Activated CD4-positive, alpha-beta T cell treated with anti-CD3 and anti-CD28 coated beads, Interleukin-2, amount 50 U/mL, for 24 hours (primary cell): ENCODE results near the gene RABGGTA.
A peak's percentile ranks its signal among the peaks of the same experiment; 100 is the strongest.
"Not testable (repeated sequence)": the region's sequence is repeated elsewhere in the genome, so short reads cannot be mapped to it uniquely, and the experiment has no call there.

Experiments used
- DNase-seq, 2 donors: peaks; one replicate each; pipeline ENCODE4 v3.0.0-alpha.2; 2020; ENCODE audit warnings: low read depth in 1 of 2, low spot score in 1 of 2

RABGGTA gene

GRCh38 chr14:24261256-24261968, 10.0 kb downstream of the RABGGTA start:
- no peak for DNase-seq

DNA sequence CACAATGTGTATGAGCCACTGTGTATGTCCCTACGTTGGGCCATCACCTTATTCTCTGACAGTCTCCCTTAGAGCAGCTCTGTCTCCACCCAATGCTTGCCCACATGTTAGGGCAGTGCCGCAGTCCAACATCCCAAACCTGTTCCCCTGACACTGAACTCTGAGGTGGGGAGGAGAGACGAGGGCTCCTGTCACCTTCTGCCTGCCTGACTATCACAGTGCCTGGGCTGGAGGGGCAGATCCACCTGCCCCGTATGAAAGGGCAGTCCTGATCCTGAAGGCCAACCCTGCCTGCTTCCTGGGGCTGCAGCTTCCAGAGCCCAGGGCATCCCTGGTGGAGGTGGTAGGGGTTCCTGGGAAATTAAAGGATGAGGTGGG, 10.6 kb downstream of the RABGGTA start:
- no peak for DNase-seq

- no peak for DNase-seq
Observed at GRCh38 chr14:24260026-24260779, 11.2 kb downstream of the RABGGTA start.

GRCh38 chr14:24259282-24260025, 11.9 kb downstream of the RABGGTA start:
- no peak for DNase-seq

GRCh38 chr14:24258548-24259265, 12.7 kb downstream of the RABGGTA start:
- DNase-seq: no peak

DNA sequence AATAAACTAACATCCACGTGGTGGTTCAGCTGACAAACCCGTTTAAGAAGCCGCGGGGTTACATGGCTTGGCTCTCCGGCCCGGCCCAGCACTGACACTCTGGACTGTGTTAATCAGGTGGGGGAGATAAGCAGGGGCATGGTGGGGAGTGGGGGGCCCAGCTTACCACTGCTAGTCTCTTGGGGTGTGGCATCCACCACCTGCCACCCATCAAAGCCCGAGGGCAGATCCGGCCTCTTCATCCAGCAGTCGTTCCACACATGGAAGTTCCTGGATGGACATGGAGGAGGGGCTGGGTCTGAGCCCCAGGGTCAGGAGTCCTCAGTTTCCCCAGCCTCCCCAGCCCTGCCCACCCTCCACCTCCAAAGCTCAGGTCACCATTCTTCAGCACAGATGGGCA, 13.3 kb downstream of the RABGGTA start:
- no peak for DNase-seq

DNA sequence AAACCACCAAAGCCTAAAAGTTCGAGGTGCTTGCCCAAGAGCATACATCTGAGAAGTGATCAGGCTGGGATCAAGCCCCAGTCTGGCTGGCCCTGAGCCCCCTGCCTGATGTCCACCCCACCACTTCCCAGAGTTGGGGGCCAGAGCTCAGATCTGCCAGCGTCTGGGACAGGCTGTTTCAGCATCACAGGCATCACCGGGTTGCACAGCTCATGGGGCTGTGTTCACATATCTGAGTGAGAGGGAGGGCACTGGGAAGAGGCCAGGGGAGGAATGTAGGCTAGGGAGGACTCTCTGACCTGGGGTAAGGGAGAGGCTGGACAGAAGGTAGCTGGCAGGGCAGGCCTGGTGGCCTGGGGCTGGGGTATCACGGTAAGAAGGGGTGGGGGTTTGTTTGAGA, 14.4 kb downstream of the RABGGTA start:
- DNase-seq: no peak

- DNase-seq: no peak
Observed at GRCh38 chr14:24255931-24256711, 15.3 kb downstream of the RABGGTA start.

GRCh38 chr14:24255438-24255837, 16.0 kb downstream of the RABGGTA start:
- DNase-seq: no peak

DNA sequence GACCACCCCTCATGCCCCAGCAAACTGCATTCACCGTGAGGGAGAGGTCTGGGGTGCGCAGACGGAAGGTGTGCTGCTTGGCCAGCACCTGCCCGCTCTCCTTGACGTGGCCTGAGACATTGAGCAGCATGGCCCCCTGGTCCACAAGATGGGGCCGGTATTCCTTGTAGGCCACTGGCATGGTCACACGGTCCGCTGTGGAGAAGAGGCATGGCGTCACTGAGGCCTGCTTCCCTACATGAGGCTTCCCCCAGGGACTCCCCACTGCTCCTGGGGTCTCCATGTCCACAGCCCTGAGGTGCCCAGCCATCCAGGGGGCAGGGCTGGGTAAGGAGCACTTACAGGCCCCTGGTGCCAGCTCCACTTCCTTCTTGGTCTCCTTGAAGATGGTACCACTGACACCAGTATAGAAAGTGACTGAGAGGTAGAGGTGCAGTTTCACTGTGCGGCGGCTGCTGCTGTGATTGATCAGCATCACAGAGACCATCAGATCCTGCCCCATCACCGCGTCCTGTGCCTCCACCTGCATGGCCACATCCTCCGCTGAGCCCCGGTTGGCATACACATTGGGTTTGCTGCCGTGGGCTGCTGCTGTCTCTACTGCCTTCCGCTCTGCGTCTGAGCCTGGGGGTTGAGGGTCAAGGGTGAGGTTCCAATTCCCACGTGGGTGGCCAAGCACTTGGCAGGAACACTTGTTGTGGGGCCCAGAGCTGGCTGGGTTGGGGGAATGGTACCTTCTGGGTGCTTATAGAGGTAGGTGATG, 16.6 kb downstream of the RABGGTA start:
- no peak for DNase-seq

GRCh38 chr14:24253936-24254335, 17.5 kb downstream of the RABGGTA start:
- no peak for DNase-seq

DNA sequence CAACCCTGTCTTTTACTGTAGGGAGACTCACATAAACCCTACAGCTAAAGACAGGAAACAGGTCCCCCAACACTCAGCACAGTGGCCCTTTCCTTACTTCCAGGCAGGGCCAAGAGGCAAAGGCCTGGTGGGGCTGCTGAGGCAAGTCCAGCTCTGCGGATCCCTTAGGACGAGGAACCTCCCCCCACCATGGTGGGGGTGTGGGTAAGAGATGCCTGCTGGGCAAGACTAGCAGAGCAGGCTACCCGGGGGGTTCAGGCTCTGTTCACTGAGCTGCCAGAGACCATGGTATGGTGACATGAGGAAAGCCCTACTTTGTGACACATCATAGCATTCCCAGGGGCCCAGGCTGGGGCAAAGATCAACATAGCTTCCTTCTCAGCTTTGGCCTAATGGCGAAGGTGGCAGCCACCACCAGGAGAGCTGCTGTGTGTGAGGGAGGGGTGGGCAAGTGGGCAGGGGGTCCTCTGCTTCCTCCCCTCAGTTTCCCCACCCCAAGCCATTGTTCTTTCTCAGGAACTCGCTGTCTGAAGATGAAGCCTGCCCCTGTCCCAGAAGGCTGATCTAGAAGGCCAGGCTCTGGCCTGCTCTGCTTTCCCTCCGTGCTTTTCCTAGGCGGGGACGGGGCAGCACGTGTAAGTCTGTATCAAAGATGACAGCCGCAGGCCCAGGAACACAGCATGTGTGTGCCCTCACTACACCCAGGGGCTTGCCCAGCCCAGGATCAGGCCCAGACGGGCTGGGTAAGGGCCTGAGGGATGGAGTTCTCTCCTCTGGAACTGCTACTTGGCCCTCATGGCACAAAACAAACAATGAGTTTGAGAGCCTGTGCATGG, 18.9 kb downstream of the RABGGTA start:
- DNase-seq: no peak

DNA sequence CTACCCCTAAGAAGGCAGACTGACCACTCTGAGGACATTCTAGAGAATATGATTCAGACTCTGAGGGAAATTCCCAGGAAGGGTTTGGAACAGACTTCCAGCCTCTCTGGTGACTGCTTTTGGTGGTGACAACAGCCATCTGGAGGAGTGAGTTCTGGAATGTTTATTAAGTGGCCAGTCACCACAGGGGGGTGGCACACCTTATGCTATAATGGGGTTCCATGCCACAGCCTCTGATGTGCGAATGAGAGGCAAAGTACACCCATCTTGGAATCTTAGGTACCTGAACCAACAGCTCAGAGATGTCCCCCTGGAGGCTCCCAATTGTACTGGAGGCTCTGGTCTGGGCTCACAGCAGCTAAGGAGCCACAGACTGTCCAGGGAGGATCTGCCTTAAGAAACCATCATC, 19.5 kb downstream of the RABGGTA start:
- DNase-seq: no peak

- no peak for DNase-seq
Observed at GRCh38 chr14:24250354-24250753, 21.0 kb downstream of the RABGGTA start.

DNA sequence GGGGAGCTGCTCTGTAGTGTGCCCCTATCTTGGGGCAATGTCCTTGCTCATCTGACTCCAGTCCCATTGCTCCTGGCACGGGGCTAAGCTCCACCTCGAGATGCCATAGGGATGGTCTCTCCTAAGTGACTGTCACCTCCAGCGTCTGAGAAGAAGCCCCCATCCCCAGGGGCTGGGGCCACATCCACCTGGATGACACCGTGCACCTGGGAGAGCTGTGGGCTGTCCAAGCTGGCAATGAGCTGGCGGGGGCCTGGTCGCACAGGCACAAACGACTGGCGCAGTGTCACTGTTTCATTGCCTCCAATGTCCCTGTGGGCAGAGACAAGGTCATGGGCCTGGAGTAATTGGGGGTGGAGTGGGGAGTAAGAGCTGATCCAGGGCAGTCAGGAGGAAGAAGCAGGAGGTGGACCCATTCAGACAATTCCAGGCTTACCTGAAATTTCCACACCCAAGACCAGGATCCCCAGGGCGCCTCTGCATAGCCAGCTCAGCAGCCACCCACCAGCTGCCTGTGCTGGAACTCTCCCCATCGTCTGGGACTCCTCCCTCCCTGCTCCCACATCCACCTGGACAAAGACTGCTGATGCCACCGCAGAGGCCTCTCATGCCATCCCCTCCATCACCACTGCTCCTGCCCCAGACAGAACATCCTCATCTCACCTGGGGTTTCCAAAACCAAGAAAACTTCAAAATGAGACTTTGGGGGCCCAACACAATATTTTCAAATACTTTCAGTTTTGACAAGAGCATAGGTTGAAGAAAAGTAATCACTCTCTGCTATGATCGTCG, 22.0 kb downstream of the RABGGTA start:
- DNase-seq: no peak

GRCh38 chr14:24247422-24247821, 24.0 kb downstream of the RABGGTA start:
- no peak for DNase-seq

DNA sequence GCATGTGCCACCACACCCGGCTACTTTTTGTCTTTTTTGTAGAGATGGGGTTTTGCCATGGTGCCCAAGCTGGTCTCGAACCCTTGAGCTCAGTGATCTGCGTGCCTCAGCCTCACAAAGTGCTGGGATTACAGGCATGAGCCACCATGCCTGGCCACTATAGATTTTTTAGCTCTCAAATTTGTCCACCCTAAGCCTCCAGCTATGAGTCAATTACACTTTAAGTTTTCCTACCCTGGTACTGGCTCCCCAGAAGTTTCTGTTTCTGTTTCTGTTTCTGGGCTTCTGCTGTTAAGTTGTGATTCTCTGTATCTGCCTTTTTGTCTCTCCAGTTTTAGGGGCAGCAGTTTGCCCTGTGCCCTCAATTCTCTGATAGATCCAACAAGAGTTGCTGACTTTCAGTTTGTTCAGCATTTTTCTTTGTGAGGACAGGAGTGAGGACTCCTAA, 24.6 kb downstream of the RABGGTA start:
- DNase-seq: peak in 1 of 2 donors; percentile 19

- DNase-seq: not testable (repeated sequence)
Observed at GRCh38 chr14:24245350-24245749, 26.0 kb downstream of the RABGGTA start.
